ENCODE results near the gene RSPH4A.
"Not testable (repeated sequence)": the region's sequence is repeated elsewhere in the genome, so short reads cannot be mapped to it uniquely, and the experiment has no call there.

RSPH4A gene

GRCh38 chr6:116629563-116629981 is 13.3 kb downstream of the RSPH4A start:
- DNase-seq (ENCODE audit: low spot score) = no peak

- DNase-seq (ENCODE audit: low spot score) = no peak
Measured at GRCh38 chr6:116631379-116631990, 15.2 kb downstream of the RSPH4A start.

GRCh38 chr6:116633685-116634084 is 17.4 kb downstream of the RSPH4A start:
- DNase-seq (ENCODE audit: low spot score) = no peak

- no peak for DNase-seq (ENCODE audit: low spot score)
Measured at GRCh38 chr6:116648156-116648555, 31.9 kb downstream of the RSPH4A start.

- DNase-seq (ENCODE audit: low spot score) = no peak
Measured at GRCh38 chr6:116649129-116649528, 32.9 kb downstream of the RSPH4A start.

- no peak for DNase-seq (ENCODE audit: low spot score)
Measured at GRCh38 chr6:116651916-116652315, 35.6 kb downstream of the RSPH4A start.

- DNase-seq (ENCODE audit: low spot score) = no peak
Measured at GRCh38 chr6:116661594-116661993, 45.3 kb downstream of the RSPH4A start.

GRCh38 chr6:116662202-116662601 is 45.9 kb downstream of the RSPH4A start:
- no peak for DNase-seq (ENCODE audit: low spot score)

- DNase-seq (ENCODE audit: low spot score) = no peak
Measured at GRCh38 chr6:116663308-116663707, 47.0 kb downstream of the RSPH4A start.

- DNase-seq (ENCODE audit: low spot score) = not testable (repeated sequence)
Measured at GRCh38 chr6:116664169-116664568, 47.9 kb downstream of the RSPH4A start.

- DNase-seq (ENCODE audit: low spot score) = no peak
Measured at GRCh38 chr6:116665464-116665863, 49.2 kb downstream of the RSPH4A start.

- no peak for DNase-seq (ENCODE audit: low spot score)
Measured at GRCh38 chr6:116666869-116667268, 50.6 kb downstream of the RSPH4A start.

GRCh38 chr6:116667623-116668022 is 51.3 kb downstream of the RSPH4A start:
- DNase-seq (ENCODE audit: low spot score) = no peak

- no peak for DNase-seq (ENCODE audit: low spot score)
Measured at GRCh38 chr6:116672306-116672705, 56.0 kb downstream of the RSPH4A start.

GRCh38 chr6:116676021-116676420 is 59.7 kb downstream of the RSPH4A start:
- DNase-seq (ENCODE audit: low spot score) = no peak

- peak; percentile 91 for DNase-seq (ENCODE audit: low spot score)
Measured at GRCh38 chr6:116680880-116681672, 64.8 kb downstream of the RSPH4A start, which contains the start of gene KPNA5. Gene KPNA5, plus strand, starts transcription at chr6:116681211. Its CDS starts 124 bp downstream, at chr6:116681335.

- peak; percentile 70 for DNase-seq (ENCODE audit: low spot score)
Measured at GRCh38 chr6:116682334-116682712, 66.0 kb downstream of the RSPH4A start.

All from CD4-positive, alpha-beta T cell treated with Interleukin-2 at 100 ng/mL for 4 hours (primary cell).